Fibroblast of villous mesenchyme (primary cell): ENCODE measurements around the gene DCUN1D5. TPM values are rescaled to one million over a fixed set of nuclear protein-coding genes. Genes with fewer than 3 reads are reported as not detected.

Source experiments
- DNase-seq: peaks from one replicate; pipeline ENCODE4 v3.0.0-alpha.2; 2010; ENCODE audit warnings: low read depth
- H3K4me3 ChIP-seq: 2 replicates; pipeline ENCODE4 v1.5.1; 2011; ENCODE audit warnings: low read depth, mild to moderate bottlenecking, low read length
- CTCF ChIP-seq: IDR thresholded peaks from 2 replicates; pipeline ENCODE4 v1.5.1; 2012; ENCODE audit warnings: low read depth, mild to moderate bottlenecking, low read length; ENCODE audit not compliant: insufficient read depth
- total RNA-seq: library from RNA; depleted of rRNA; stranded (reverse); fragments of >200 nt; gene quantifications from 2 replicates; pipeline ENCODE4 v1.2.3, GENCODE V29; 2012

The DCUN1D5 gene
- 63.5 and 82.8 TPM in 2 replicates for total RNA-seq

GRCh38 chr11:103091801-103092524 lies at the start of gene DCUN1D5:
Gene DCUN1D5 (minus strand): TSS chr11:103092160. CDS start chr11:103091872, 288 bp downstream.
- peak; percentile 96 for DNase-seq
- peak within 1 kb of the TSS; percentile 96 for H3K4me3 ChIP-seq
- TF ChIP-seq CTCF, result no peak

- DNase-seq, result no peak
- TF ChIP-seq CTCF, result no peak
- no peak overlapping the region for H3K4me3 ChIP-seq
Observed at GRCh38 chr11:103125462-103125861, 33.5 kb upstream of the DCUN1D5 start.

- no peak overlapping the region for H3K4me3 ChIP-seq
- no peak for TF ChIP-seq CTCF
- DNase-seq, result no peak
Observed at GRCh38 chr11:103114836-103115235, 22.9 kb upstream of the DCUN1D5 start.

GRCh38 chr11:103112364-103112763 lies 20.4 kb upstream of the DCUN1D5 start:
- no peak for DNase-seq
- H3K4me3 ChIP-seq, result no peak overlapping the region
- no peak for TF ChIP-seq CTCF

GRCh38 chr11:103111400-103111799 lies 19.4 kb upstream of the DCUN1D5 start:
- H3K4me3 ChIP-seq, result no peak overlapping the region
- DNase-seq, result no peak
- no peak for TF ChIP-seq CTCF

GRCh38 chr11:103110391-103110790 lies 18.4 kb upstream of the DCUN1D5 start:
- peak; percentile 38 for TF ChIP-seq CTCF
- peak overlapping the region; percentile 74 for H3K4me3 ChIP-seq
- DNase-seq, result peak; percentile 61
